Stromal cell of bone marrow (primary cell): ENCODE measurements around the gene PTTG1IP.
"Not testable (repeated sequence)": the region's sequence is repeated elsewhere in the genome, so short reads cannot be mapped to it uniquely, and the experiment has no call there.

Experiments
- DNase-seq: peaks from one replicate; pipeline ENCODE4 v3.0.0-alpha.2; 2012; ENCODE audit warnings: low read depth

PTTG1IP gene

GRCh38 chr21:44845418-44846223 lies 27.9 kb downstream of the PTTG1IP start:
- no peak for DNase-seq

- DNase-seq = no peak
These were observed 29.2 kb downstream of the PTTG1IP start for GRCh38 chr21:44844256-44844655.

GRCh38 chr21:44842721-44843445 lies 30.6 kb downstream of the PTTG1IP start:
- no peak for DNase-seq

- no peak for DNase-seq
These were observed 31.4 kb downstream of the PTTG1IP start for GRCh38 chr21:44842087-44842486.

GRCh38 chr21:44840771-44841170 lies 32.7 kb downstream of the PTTG1IP start:
- DNase-seq = no peak

- no peak for DNase-seq
These were observed 34.5 kb downstream of the PTTG1IP start for GRCh38 chr21:44838951-44839350.

GRCh38 chr21:44838039-44838895 lies 35.2 kb downstream of the PTTG1IP start:
- DNase-seq = no peak

GRCh38 chr21:44837537-44837936 lies 36.0 kb downstream of the PTTG1IP start:
- DNase-seq = no peak

- no peak for DNase-seq
These were observed 36.6 kb downstream of the PTTG1IP start for GRCh38 chr21:44836666-44837471.

GRCh38 chr21:44836349-44836665 lies 37.2 kb downstream of the PTTG1IP start:
- no peak for DNase-seq

- DNase-seq = no peak
These were observed 37.9 kb downstream of the PTTG1IP start for GRCh38 chr21:44835647-44835973.

- DNase-seq = no peak
These were observed 38.4 kb downstream of the PTTG1IP start for GRCh38 chr21:44834951-44835646.

- no peak for DNase-seq
These were observed 39.1 kb downstream of the PTTG1IP start for GRCh38 chr21:44834231-44834950.

- no peak for DNase-seq
These were observed 39.8 kb downstream of the PTTG1IP start for GRCh38 chr21:44833663-44834062.

- not testable (repeated sequence) for DNase-seq
These were observed 40.8 kb downstream of the PTTG1IP start for GRCh38 chr21:44832516-44833255.

- no peak for DNase-seq
These were observed 42.1 kb downstream of the PTTG1IP start for GRCh38 chr21:44831227-44831860.

GRCh38 chr21:44829507-44830092 lies 43.9 kb downstream of the PTTG1IP start:
- DNase-seq = no peak

GRCh38 chr21:44828362-44829056 lies 45.0 kb downstream of the PTTG1IP start:
- DNase-seq = no peak
